Stimulated activated memory B cell treated with anti-CD40 and anti-IgM and Interleukin-4, amounts not matched to agents 10 μg/mL and 1 μg/mL and 100 μg/mL, for 72 hours (primary cell): Measurements from ENCODE around the gene CD14.
A peak's percentile ranks its signal among the peaks of the same experiment; 100 is the strongest.

Experiments
- ATAC-seq: fragments of 150-1000 bp; cut with Tn5 transposase; 2 replicates; pipeline ENCODE4 v1.10.0; 2021
- H3K27ac Mint-ChIP-seq: one replicate; pipeline ENCODE4 v1.8.0; 2022; ENCODE audit warnings: mild to moderate bottlenecking, mixed read lengths
- H3K27me3 Mint-ChIP-seq: one replicate; pipeline ENCODE4 v1.8.0; 2022; ENCODE audit warnings: mixed read lengths
- H3K36me3 Mint-ChIP-seq: one replicate; pipeline ENCODE4 v1.8.0; 2022; ENCODE audit warnings: mixed read lengths
- H3K4me1 Mint-ChIP-seq: one replicate; pipeline ENCODE4 v1.8.0; 2022; ENCODE audit warnings: mixed read lengths
- H3K4me3 Mint-ChIP-seq: one replicate; pipeline ENCODE4 v1.8.0; 2022; ENCODE audit warnings: mild to moderate bottlenecking, moderate library complexity, mixed read lengths
- H3K9me3 Mint-ChIP-seq: one replicate; pipeline ENCODE4 v1.8.0; 2022; ENCODE audit warnings: mixed read lengths

The CD14 gene

DNA sequence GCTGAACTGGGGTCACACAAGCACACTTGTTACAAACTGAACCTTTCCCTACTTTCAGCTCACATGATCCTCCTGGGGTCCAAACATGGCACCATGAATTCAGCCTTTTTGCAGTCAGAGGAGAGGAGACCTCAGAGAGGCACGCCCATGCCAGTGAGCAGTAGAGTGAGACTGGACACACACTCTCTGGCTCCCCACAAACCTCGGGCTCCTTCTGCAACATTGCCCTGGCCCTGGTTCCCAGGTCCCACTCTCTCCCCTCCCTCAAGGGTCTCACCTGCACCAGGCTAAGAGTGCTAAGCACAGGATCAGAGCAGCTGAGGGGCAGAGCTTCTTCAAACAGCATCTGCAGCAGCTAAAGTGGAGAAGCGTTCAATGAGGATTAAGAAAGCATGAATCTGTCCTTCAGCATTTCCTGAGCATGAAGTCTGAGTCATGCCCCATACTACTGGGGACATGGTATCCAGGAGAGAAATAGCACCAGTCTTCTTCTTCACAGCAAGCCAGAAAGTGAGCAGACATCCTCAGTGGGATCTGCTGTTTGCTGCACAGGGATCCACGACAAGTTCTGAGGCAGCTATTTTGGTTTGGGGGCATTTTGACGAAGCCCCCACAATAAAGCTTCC is 41.1 kb downstream of the CD14 start:
- H3K9me3 Mint-ChIP-seq, result no peaks in the 10 kb centered on the region
- H3K4me1 Mint-ChIP-seq, result no peaks in the 10 kb centered on the region
- no peak overlapping the region for H3K4me3 Mint-ChIP-seq
- no peaks in the 10 kb centered on the region for H3K36me3 Mint-ChIP-seq
- ATAC-seq, result peak; percentile 40
- peaks cover 17% of the 10 kb centered on the region for H3K27me3 Mint-ChIP-seq
- H3K27ac Mint-ChIP-seq, result no peak overlapping the region

DNA sequence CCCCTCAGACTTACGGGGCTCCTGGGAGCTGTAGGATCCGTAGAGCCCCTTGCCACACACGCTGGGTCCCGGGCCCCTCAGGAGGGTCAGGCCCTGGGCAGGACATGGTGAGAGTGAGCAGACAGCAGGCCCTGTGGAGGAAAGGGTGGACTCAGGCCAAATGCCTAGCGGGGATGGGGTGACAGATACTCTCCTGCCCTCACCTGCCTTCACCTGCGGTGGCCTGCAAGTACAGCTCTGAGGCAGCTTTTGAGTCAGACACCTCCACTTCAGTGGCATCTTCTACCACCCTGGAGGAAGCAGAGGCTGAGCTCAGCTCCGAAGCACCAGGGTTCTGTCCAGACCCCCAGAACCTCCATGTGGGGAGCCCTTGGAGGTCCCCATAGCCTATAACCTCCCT is 42.1 kb downstream of the CD14 start:
- Mint-ChIP-seq H3K27ac (no peak overlapping the region), H3K27me3 (peaks cover 16% of the 10 kb centered on the region), H3K36me3 (no peaks in the 10 kb centered on the region), H3K4me3 (no peak overlapping the region), H3K9me3 (no peaks in the 10 kb centered on the region), H3K4me1 (no peaks in the 10 kb centered on the region)
- ATAC-seq, result no peak

GRCh38 chr5:140588311-140589070 is 44.5 kb downstream of the CD14 start:
- Mint-ChIP-seq H3K4me1 (no peaks in the 10 kb centered on the region), H3K9me3 (peaks cover under 1% of the 10 kb centered on the region), H3K27me3 (no peaks in the 10 kb centered on the region), H3K27ac (no peak overlapping the region), H3K4me3 (no peak overlapping the region), H3K36me3 (no peaks in the 10 kb centered on the region)
- ATAC-seq, result no peak

- no peak overlapping the region for H3K4me3 Mint-ChIP-seq
- no peak for ATAC-seq
Observed at GRCh38 chr5:140587495-140587894, 45.5 kb downstream of the CD14 start.

More at GRCh38 chr5:140587495-140587894, 45.5 kb downstream of the CD14 start:
- Mint-ChIP-seq H3K27ac (no peak overlapping the region), H3K27me3 (no peaks in the 10 kb centered on the region), H3K9me3 (peaks cover 6% of the 10 kb centered on the region), H3K4me1 (no peaks in the 10 kb centered on the region), H3K36me3 (no peaks in the 10 kb centered on the region)
